GM19397 (cell line): ENCODE results near the gene DHX34.
"Not testable (repeated sequence)": the region's sequence is repeated elsewhere in the genome, so short reads cannot be mapped to it uniquely, and the experiment has no call there.

Experiments used
- ATAC-seq: cut with Tn5 transposase; IDR thresholded peaks from one replicate; pipeline ENCODE4 v1.9.1; 2021; ENCODE audit warnings: mild to moderate bottlenecking, moderate library complexity; ENCODE audit not compliant: unreplicated experiment

DHX34 gene

GRCh38 chr19:47363758-47364531 lies 14.8 kb downstream of the DHX34 start:
- no peak for ATAC-seq

DNA sequence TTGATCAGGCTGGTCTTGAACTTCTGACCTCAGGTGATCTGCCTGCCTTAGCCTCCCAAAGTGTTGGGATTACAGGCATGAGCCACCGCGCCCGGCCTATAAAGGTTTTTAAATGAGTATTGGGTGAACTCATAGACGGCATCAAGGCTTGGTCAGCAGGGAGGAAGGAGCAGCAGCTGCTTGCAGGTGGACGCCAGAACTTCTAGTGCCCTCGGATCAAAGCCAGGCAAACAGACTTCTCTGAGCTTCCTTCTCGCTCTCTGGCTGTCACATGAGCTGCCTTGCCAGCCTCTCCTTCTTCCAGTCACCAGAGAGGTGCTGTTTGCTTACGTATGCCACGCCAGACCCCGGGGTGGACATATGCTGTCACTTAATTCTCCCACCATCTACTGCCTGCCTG lies 16.3 kb downstream of the DHX34 start:
- not testable (repeated sequence) for ATAC-seq

GRCh38 chr19:47370045-47370611 lies 21.0 kb downstream of the DHX34 start:
- ATAC-seq, result no peak

- ATAC-seq, result no peak
These were observed 22.1 kb downstream of the DHX34 start for GRCh38 chr19:47371261-47371660.

- no peak for ATAC-seq
These were observed 23.5 kb downstream of the DHX34 start for GRCh38 chr19:47372603-47373002.

DNA sequence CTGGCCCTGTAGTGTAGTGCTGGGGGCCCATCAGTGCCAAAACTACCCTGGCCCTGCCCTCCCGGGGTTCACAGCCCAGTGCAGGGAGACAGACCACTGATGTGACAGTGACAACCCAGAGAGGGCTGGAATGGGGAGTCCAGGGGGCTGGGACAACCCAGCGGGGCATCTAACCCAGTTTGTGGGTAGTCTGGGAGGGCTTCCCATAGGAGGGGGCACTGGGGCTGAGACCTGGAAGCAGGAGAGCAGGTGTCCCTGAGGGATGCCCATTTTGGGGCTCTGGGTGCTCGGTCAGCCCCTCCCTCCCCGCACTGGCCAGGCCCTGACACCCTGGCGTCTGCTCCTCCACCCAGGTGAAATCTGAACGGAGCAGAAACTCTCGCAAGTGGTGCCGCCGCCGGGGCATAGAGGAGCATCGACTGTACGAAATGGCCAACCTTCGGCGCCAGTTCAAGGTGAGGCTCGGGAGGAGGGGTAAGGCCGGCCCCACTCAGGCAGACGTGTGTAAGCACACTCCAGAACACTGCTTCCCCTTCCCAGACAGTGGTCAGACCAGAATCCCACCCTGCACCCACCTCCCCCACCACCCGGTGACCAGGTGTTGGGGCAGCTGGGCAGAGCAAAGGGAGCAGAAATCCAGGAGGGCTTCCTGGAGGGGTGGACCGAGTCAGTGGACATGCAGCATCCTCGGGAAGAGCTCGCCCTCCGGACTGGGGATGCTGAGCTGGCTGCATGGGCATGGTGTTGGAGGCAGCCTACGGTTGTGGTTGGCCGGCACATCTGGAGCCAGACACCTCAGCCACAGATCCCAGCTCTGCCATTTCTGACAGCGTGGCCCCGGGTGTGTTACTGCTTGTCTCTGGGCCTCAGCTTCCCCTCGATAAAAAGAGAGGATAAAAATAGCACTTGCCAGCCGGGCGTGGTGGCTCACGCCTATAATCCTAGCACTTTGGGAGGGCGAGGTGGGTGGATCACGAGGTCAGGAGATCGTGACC lies 24.4 kb downstream of the DHX34 start:
- no peak for ATAC-seq

DNA sequence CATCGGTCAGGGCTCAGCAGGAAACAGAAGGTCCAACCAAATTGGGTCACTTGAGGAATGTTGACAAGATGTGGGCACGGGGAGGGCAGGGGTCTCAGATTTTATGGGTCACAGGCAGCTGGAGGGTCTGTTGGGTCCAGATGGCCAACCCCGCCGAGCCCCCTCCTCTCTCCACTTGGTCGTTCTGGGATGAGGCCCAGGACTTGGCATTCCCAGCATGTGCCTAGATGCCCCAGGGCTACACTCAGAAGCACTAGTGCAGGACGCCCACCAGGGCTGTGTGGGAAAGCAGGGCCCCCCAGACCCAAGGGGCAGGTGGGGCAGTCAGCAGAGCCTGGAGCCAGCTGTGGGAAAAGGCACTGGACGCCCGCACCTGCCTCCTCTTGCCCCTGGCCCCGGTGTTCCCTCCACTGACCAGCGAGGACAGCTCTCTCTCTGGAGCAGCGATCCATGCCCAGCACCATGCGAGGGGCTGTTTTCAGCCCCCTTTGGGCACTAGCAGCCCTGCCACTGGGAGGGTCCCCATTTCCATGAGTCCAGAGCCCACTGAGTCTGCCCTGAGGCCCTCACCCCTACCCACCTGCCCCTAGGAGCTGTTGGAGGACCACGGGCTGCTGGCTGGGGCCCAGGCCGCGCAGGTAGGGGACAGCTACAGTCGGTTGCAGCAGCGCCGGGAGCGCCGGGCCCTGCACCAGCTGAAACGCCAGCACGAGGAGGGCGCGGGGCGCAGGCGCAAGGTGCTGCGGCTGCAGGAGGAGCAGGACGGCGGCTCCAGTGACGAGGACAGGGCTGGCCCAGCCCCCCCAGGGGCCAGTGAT lies 26.0 kb downstream of the DHX34 start:
- ATAC-seq, result no peak

DNA sequence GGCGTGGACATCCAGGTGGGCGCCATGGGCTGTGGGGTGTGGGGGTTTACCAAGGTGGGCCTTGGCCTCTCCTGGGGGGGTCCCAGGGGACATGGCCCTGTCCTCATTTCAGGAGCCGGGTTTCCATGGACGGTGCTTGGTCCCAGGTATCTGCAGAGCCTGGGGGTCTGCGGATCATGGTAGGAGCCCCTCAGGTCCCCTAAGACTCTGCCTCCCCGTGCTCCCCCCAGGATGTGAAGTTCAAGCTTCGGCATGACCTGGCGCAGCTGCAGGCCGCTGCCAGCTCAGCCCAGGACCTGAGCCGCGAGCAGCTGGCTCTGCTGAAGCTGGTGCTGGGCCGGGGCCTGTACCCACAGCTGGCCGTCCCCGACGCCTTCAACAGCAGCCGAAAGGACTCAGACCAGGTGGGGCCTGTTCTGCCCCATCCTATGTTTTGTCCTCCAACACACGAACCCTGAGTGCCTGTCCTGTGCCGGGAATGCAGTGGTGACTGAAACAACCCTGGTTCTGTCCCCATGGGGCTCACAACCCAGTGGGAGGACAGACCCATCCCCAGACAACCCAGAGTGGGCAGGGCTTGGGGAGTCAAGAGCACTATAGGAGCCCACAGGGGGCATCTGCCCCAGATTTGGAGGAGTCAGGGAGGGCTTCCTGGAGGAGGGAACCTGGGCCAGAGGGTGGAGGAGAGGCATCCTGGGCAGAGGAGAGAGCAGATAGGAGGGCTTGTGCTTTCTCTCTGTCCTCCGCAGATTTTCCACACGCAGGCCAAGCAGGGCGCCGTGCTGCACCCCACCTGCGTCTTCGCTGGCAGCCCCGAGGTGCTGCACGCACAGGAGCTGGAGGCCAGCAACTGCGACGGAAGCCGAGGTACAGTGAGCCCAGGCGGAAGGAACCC lies 26.8 kb downstream of the DHX34 start:
- no peak for ATAC-seq

GRCh38 chr19:47376589-47377144 lies 27.6 kb downstream of the DHX34 start:
- ATAC-seq, result no peak

- no peak for ATAC-seq
These were observed 28.1 kb downstream of the DHX34 start for GRCh38 chr19:47377208-47377701.

GRCh38 chr19:47377801-47378200 lies 28.7 kb downstream of the DHX34 start:
- no peak for ATAC-seq

DNA sequence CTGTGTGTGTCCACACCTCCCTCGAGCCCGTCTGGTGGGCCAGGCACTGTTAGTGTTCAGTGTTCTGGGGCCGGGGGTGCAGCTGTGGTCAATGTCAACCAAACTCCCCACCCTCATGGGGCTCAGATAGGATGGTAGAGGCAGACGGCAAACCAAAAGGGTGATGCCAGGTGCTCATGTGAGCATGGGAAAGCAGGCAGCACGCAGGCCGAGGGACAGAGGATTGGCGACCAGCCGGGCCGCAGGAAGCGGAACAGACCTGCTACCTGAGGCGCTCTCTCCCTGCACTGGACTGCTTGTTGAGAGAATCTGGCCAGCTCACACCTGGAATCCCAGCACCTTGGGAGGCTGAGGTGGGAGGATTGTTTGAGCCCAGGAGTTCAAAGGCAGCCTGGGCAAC lies 29.1 kb downstream of the DHX34 start:
- no peak for ATAC-seq

DNA sequence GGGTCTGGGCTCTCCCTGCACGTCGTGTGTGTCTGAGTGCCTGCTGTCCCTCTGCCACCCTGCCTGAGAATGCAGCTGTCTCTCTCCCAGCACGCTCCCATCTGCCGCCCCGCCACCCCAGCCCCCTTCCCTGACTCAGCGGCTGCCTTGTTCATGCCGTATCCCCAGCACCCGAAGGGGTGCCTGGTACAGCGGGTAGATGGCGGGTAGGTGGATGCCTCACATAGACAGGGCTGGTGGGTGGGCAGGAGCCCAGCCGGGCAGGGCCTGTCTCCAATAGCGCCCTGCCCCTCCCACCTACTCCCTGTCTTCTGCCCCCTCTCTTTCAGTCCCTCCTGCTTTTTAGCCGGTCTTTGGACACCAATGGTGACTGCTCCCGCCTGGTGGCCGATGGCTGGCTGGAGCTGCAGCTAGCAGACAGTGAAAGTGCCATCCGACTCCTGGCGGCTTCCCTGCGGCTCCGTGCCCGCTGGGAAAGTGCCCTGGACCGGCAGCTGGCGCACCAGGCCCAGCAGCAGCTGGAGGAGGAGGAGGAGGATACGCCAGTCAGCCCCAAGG lies 30.3 kb downstream of the DHX34 start:
- ATAC-seq, result no peak

- ATAC-seq, result no peak
These were observed 31.4 kb downstream of the DHX34 start for GRCh38 chr19:47380559-47380958.

DNA sequence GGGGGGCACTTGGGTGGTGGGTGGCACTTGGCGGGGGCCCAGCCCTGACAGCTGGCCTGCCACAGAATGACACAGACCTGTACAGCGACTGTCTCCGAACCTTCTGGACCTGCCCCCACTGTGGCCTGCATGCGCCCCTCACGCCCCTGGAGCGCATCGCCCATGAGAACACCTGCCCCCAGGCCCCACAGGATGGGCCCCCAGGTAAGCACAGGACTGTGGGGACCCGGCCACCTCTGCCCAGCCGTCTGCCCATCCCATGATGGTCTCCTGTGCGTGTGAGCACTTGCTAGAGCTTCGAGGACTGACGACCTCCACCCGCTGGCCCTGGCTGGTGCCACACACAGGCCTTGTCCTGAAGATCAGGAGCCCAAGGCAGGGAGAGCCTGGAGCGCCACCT lies 32.0 kb downstream of the DHX34 start:
- no peak for ATAC-seq

GRCh38 chr19:47381653-47382279 lies 32.7 kb downstream of the DHX34 start:
- no peak for ATAC-seq

GRCh38 chr19:47383890-47384289 lies 34.8 kb downstream of the DHX34 start:
- ATAC-seq, result not testable (repeated sequence)

DNA sequence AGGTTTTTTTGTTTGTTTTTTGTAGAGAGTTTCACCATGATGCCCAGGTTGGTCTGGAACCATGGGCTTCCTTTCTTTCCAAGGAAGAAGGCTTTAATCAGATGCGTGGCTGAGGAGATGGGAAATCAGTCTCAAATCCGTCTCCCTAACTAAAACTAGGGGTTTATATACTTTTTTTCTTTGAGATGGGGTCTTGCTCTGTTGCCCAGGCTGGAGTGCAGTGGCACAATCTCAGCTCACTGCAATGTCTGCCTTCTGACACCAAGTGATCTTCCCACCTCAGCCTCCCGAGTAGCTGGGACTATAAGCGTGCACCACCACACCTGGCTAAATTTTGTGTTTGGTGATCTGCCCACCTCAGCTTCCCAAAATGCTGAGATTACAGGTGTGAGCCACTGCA lies 35.4 kb downstream of the DHX34 start:
- ATAC-seq, result not testable (repeated sequence)
